K562 (cell line): ENCODE data around the gene ARHGAP26.

Experiments used
- ESRRA ChIP-seq: fragments of 450-650 bp; IDR thresholded peaks from 2 replicates; pipeline ENCODE4 v1.6.1; 2014; ENCODE audit warnings: low read depth, mild to moderate bottlenecking, moderate library complexity, borderline replicate concordance
- ZNF395 ChIP-seq: fragments of 200-800 bp; sonication (Bioruptor generic); IDR thresholded peaks from 2 replicates; pipeline ENCODE4 v1.6.1; 2017; ENCODE audit warnings: missing genetic modification characterization, missing compliant biosample characterization

- TF ChIP-seq ZNF395 (CRISPR knock-in tag) (no peak), ESRRA (no peak)
Observed at GRCh38 chr5:142792865-142793232, 22.7 kb downstream of the ARHGAP26 start.
